ENCODE results near the gene KRT15.

KRT15 gene

DNA sequence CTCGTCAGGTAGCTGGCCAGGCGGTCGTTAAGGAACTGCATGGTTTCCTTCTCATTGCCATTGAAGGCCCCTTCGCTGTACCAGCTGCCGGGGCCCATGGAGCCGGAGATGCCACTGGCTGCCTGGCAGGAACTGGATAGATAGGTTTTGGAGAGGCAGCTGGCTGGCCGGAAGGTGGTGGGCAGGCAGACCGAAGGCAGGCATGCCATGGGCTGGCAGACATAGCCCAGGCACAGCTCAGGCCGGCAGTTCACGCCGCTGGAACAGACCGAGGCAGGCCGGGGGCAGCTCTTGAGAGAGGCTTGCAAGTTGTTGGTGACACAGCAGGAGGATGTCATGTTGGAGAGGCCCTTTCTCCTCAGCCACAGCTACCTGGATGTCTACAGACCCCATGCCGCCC, 51.7 kb downstream of the KRT15 start, which contains the start of gene KRT32:
Gene KRT32, minus strand, starts transcription at position 399 of the 400 bp plus-strand sequence. Its CDS starts 61 bp downstream, at position 338.
- no peak for TF ChIP-seq CTCF (conservative IDR thresholded peaks at IDR 0.05; ENCODE audit: control insufficient read depth, insufficient read depth, low read depth, low read length)

GRCh38 chr17:41464682-41465081, 54.0 kb downstream of the KRT15 start:
- TF ChIP-seq CTCF (conservative IDR thresholded peaks at IDR 0.05; ENCODE audit: control insufficient read depth, insufficient read depth, low read depth, low read length): no peak
- DNase-seq (ENCODE audit: low read depth): peak; percentile 86

More for the DNA sequence above, 51.7 kb downstream of the KRT15 start, which contains the start of gene KRT32:
- no peak within 1 kb of the TSS for H3K4me3 ChIP-seq (ENCODE audit: control insufficient read depth, low read depth, low read length)
- no peak for DNase-seq (ENCODE audit: low read depth)

DNA sequence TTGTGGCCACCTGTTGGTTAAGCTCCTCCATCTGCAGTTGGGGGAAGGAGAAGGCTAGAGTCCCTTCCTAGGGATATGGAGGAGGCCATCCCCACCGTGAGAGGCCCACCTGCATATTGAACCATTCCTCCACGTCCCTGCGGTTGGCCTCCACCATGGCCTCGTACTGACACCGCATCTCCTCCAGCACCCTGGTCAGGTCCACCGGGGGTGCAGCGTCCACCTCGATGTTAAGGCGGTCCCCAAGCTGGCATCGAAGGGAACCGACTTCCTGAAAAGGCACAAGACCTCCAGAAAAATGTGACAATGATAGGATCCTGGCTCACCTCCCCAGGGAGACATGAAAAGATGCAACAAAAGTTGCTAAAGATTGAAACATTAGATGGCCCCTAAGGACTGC, 54.5 kb downstream of the KRT15 start:
- DNase-seq (ENCODE audit: low read depth): no peak
- H3K4me3 ChIP-seq (ENCODE audit: control insufficient read depth, low read depth, low read length): no peak overlapping the region
- no peak for TF ChIP-seq CTCF (conservative IDR thresholded peaks at IDR 0.05; ENCODE audit: control insufficient read depth, insufficient read depth, low read depth, low read length)

More at GRCh38 chr17:41464682-41465081, 54.0 kb downstream of the KRT15 start:
- no peak overlapping the region for H3K4me3 ChIP-seq (ENCODE audit: control insufficient read depth, low read depth, low read length)

- DNase-seq (ENCODE audit: low read depth): no peak
- no peak for TF ChIP-seq CTCF (conservative IDR thresholded peaks at IDR 0.05; ENCODE audit: control insufficient read depth, insufficient read depth, low read depth, low read length)
- H3K4me3 ChIP-seq (ENCODE audit: control insufficient read depth, low read depth, low read length): no peak overlapping the region
These were observed 54.9 kb downstream of the KRT15 start for GRCh38 chr17:41463746-41464145.

Data from fibroblast of mammary gland (primary cell).